Hippocampal formation (tissue), 2 donors: Measurements from ENCODE around the gene NPAS3.
A peak's percentile ranks its signal among the peaks of the same experiment; 100 is the strongest.

Experiments used
- DNase-seq, 2 donors: peaks; one replicate each; lab custom pipeline; 2025; lab: John Stamatoyannopoulos, UW

The NPAS3 gene

GRCh38 chr14:32940066-32940651 is 1.5 kb downstream of the NPAS3 start:
- DNase-seq = no peak

- DNase-seq = no peak
These were observed 2.3 kb downstream of the NPAS3 start for GRCh38 chr14:32940711-32941667.

- no peak for DNase-seq
These were observed 3.0 kb downstream of the NPAS3 start for GRCh38 chr14:32941668-32942065.

- DNase-seq = no peak
These were observed 8.4 kb downstream of the NPAS3 start for GRCh38 chr14:32947081-32947480.

- no peak for DNase-seq
These were observed 9.1 kb downstream of the NPAS3 start for GRCh38 chr14:32947792-32948191.

GRCh38 chr14:32950584-32950983 is 11.9 kb downstream of the NPAS3 start:
- DNase-seq = no peak

- no peak for DNase-seq
These were observed 28.7 kb downstream of the NPAS3 start for GRCh38 chr14:32967421-32967820.

GRCh38 chr14:32968972-32969544 is 30.4 kb downstream of the NPAS3 start:
- no peak for DNase-seq

- no peak for DNase-seq
These were observed 39.2 kb downstream of the NPAS3 start for GRCh38 chr14:32977913-32978312.

- no peak for DNase-seq
These were observed 40.1 kb downstream of the NPAS3 start for GRCh38 chr14:32978691-32979255.

GRCh38 chr14:32980178-32980901 is 41.7 kb downstream of the NPAS3 start:
- DNase-seq = no peak

- no peak for DNase-seq
These were observed 42.3 kb downstream of the NPAS3 start for GRCh38 chr14:32980902-32981501.

- DNase-seq = peak in 1 of 2 donors; percentile 42
These were observed 45.7 kb downstream of the NPAS3 start for GRCh38 chr14:32984241-32984930.

- peak in 1 of 2 donors; percentile 37 for DNase-seq
These were observed 47.2 kb downstream of the NPAS3 start for GRCh38 chr14:32985866-32986265.

- DNase-seq = peak; percentile 81 to 95
These were observed 48.3 kb downstream of the NPAS3 start for GRCh38 chr14:32986791-32987540.

- no peak for DNase-seq
These were observed 53.0 kb downstream of the NPAS3 start for GRCh38 chr14:32991691-32992090.

GRCh38 chr14:32993921-32994320 is 55.2 kb downstream of the NPAS3 start:
- DNase-seq = no peak

GRCh38 chr14:32996343-32996742 is 57.7 kb downstream of the NPAS3 start:
- DNase-seq = no peak

GRCh38 chr14:32998433-32998832 is 59.8 kb downstream of the NPAS3 start:
- no peak for DNase-seq

GRCh38 chr14:33009673-33010072 is 71.0 kb downstream of the NPAS3 start:
- DNase-seq = no peak
